Astrocyte (in vitro differentiated cells and primary cell): ENCODE data around the gene NR5A1.

ENCODE experiments used
- CTCF ChIP-seq: IDR thresholded peaks from 2 replicates; pipeline ENCODE4 v1.5.1; 2011; ENCODE audit warnings: low read depth, mild to moderate bottlenecking, inconsistent platforms, low read length, moderate library complexity; ENCODE audit not compliant: insufficient read depth
- EZH2 ChIP-seq: IDR thresholded peaks from 2 replicates; pipeline ENCODE4 v1.6.1; 2012; ENCODE audit warnings: mild to moderate bottlenecking, low read length, inconsistent platforms; ENCODE audit not compliant: insufficient read depth

GRCh38 chr9:124532897-124533296 is 25.7 kb upstream of the NR5A1 start:
- no peak for TF ChIP-seq CTCF
- no peak for TF ChIP-seq EZH2
